ELR (cell line): ENCODE measurements around the gene ZBTB32.
"Not testable (repeated sequence)": the region's sequence is repeated elsewhere in the genome, so short reads cannot be mapped to it uniquely, and the experiment has no call there.

ENCODE experiments used
- DNase-seq: peaks from one replicate; pipeline ENCODE4 v3.0.0-alpha.2; 2015; ENCODE audit warnings: low read depth

Gene ZBTB32

GRCh38 chr19:35720648-35721047, 16.3 kb downstream of the ZBTB32 start:
- no peak for DNase-seq

GRCh38 chr19:35721374-35721773, 17.0 kb downstream of the ZBTB32 start:
- DNase-seq = no peak

- no peak for DNase-seq
Observed at GRCh38 chr19:35722461-35722860, 18.1 kb downstream of the ZBTB32 start.

- DNase-seq = no peak
Observed at GRCh38 chr19:35722897-35723296, 18.5 kb downstream of the ZBTB32 start.

DNA sequence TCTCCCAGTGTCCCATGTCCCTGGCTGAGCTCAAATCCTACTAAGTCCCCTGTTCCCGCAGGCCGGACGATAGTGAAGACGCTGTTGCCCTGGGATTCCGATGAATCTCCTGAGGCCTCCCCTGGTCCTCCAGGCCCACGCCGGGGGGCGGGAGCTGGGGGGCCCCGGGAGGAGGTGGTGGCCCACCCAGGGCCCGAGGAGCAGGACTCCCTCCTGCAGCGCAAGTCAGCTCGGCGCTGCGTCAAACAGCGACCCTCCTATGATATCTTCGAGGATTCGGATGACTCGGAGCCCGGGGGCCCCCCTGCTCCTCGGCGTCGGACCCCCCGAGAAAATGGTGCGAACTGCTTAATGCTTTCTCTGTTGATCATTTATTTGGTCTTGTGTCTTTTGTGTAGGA, 19.3 kb downstream of the ZBTB32 start:
- DNase-seq = no peak

DNA sequence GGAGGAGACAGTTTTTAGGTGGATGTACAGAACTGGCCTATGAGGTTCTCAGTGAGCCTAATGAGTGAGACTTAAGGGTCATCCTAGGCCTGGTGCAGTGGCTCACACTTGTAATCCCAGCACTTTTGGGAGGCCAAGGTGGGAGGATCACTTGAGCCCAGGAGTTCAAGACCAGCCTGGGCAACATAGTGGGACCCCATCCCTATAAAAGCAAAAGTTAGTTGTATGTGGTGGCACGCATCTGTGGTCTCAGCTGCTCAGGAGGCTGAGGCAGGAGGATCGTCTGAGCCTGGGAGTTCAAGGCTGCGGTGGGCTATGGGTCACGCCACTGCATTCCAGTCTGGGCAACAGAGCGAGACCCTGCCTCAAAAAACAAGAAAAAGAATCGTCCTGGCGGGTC, 19.8 kb downstream of the ZBTB32 start:
- DNase-seq = not testable (repeated sequence)

- no peak for DNase-seq
Observed at GRCh38 chr19:35724560-35724959, 20.2 kb downstream of the ZBTB32 start.

- no peak for DNase-seq
Observed at GRCh38 chr19:35725216-35725861, 21.0 kb downstream of the ZBTB32 start.

DNA sequence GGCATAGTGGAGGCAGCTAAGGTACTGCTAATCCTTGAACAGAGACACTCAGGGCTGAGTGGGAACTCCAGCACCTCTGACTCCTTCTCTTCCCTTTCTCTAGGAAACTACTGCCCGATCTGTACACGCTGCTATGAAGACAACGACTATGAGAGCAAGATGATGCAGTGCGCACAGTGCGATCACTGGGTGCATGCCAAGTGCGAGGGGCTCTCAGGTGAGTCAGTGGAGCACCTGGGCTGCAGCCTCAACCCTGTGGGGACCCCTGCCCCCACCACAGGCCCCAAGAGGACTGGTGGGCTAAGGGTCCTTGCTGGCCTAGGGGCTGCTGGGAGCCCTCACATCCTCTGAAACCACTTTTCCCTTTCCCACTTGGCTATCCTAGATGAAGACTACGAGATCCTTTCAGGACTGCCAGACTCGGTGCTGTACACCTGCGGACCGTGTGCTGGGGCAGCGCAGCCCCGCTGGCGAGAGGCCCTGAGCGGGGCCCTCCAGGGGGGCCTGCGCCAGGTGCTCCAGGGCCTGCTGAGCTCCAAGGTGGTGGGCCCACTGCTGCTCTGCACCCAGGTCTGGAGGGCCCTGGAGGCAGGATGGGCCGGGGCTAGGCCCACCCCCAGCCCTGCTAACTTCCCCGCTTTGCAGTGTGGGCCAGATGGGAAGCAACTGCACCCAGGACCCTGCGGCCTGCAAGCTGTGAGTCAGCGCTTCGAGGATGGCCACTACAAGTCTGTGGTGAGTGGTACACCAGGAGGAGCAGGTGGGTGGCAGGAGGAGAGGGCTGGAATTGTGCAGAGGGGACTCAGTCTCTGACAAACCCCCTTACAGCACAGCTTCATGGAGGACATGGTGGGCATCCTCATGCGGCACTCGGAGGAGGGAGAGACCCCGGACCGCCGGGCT, 22.9 kb downstream of the ZBTB32 start:
- DNase-seq = no peak

- DNase-seq = no peak
Observed at GRCh38 chr19:35727956-35728706, 23.8 kb downstream of the ZBTB32 start.

GRCh38 chr19:35729021-35729420, 24.7 kb downstream of the ZBTB32 start:
- no peak for DNase-seq

DNA sequence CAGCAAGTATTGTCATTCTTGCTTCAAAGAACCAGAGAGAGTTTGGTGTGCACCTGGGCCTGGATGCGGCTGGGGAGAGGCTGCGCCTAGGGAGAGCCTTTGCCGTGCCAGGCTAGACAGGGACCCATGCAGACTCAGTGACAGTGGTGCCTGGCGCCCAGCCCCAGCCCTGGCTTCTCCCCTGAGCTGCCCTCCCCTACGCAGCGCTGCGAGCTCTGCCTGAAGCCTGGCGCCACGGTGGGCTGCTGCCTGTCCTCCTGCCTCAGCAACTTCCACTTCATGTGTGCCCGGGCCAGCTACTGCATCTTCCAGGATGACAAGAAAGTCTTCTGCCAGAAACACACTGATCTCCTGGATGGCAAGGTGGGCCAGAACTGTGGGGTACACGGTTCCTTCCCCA, 25.4 kb downstream of the ZBTB32 start:
- DNase-seq = no peak

DNA sequence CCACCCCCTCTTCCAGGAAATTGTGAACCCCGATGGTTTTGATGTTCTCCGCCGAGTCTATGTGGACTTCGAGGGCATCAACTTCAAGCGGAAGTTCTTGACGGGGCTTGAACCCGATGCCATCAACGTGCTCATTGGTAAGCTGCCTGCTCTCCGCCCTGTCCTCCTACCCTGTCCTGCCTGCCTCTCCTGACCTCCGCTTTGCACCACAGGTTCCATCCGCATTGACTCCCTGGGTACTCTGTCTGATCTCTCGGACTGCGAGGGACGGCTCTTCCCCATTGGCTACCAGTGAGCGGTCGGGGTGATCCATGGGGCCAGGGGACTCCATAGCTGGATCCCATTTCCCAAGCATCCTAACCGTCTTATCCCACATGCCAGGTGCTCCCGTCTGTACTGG, 26.0 kb downstream of the ZBTB32 start:
- no peak for DNase-seq

DNA sequence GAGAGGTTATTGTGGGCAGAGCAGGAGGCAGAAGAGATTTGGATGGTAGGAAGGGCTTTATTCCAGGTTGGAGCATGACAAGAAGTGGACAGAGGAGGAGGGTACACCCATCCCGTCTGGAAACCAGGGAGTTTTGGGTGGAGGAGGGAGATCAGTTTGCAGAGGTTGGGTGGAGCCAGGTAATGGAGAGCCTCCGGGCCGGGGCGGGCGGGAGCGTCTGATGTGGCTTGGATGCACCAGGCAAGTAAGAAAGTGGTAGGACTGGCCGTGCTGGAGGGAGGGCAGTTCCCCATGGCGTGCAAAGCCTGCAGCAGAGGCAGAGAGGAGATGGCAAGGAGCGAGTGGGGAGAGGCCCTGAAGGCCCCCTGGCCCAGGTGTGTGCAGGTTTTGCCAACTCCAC, 27.0 kb downstream of the ZBTB32 start:
- no peak for DNase-seq

GRCh38 chr19:35731779-35732405, 27.5 kb downstream of the ZBTB32 start:
- no peak for DNase-seq

DNA sequence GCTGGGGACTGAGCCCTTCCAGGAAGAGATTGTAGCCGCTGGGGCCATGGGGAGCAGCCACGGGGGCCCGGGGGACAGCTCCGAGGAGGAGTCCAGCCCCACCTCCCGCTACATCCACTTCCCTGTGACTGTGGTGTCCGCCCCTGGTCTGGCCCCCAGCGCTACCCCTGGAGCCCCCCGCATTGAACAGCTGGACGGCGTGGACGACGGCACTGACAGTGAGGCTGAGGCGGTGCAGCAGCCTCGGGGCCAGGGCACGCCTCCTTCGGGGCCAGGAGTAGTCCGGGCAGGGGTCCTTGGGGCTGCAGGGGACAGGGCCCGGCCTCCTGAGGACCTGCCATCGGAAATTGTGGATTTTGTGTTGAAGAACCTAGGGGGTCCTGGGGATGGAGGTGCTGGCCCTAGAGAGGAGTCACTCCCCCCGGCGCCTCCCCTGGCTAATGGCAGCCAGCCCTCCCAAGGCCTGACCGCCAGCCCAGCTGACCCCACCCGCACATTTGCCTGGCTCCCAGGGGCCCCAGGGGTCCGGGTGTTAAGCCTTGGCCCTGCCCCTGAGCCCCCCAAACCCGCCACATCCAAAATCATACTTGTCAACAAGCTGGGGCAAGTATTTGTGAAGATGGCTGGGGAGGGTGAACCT, 28.3 kb downstream of the ZBTB32 start:
- no peak for DNase-seq

- DNase-seq = no peak
Observed at GRCh38 chr19:35733180-35734125, 29.1 kb downstream of the ZBTB32 start.

GRCh38 chr19:35734273-35734672, 29.9 kb downstream of the ZBTB32 start:
- no peak for DNase-seq

GRCh38 chr19:35734889-35735288, 30.5 kb downstream of the ZBTB32 start:
- DNase-seq = no peak
